HPDE6-E6E7 (cell line): ENCODE data around the gene EHBP1L1.

Experiments used
- DNase-seq: peaks from one replicate; pipeline ENCODE4 v3.0.0; 2011; ENCODE audit warnings: missing footprints; ENCODE audit errors: extremely low spot score

Gene EHBP1L1

DNA sequence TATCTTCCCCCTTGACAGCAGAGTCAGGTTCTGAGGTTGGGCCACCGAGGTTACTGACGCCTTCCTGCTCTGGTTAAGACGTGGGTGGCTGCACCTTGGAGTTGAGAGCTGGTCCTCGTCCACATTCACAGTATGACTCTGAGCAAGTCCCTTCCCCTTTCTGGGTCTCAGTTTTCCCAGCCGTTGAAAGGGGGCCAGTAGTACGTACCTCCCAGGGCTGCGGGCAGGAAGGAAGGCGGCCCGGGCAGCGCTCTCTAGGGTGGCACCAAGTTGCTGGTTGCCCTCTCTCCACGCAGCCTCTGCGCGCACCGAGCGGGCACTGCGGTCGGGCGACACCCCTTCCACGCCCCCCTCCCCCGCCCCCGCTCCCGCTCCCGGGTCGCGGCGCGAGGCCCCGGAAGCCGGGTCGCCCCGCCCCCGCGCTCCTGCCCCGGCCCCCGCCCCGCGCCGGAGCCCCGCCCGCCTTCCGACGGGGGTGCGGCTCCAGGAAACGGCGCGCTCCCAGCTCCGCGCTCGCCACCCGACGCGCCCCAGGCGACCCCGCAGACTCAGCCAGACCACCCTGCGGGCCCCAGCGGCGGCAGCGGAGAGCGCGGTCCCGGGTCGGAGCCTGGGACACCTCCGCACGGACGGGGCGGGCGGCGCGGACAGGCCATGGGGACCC, at the start of gene EHBP1L1:
EHBP1L1 (plus strand) TSS at position 486 of the 664 bp plus-strand sequence. CDS start 250 bp downstream, outside the sequence.
- DNase-seq: no peak

DNA sequence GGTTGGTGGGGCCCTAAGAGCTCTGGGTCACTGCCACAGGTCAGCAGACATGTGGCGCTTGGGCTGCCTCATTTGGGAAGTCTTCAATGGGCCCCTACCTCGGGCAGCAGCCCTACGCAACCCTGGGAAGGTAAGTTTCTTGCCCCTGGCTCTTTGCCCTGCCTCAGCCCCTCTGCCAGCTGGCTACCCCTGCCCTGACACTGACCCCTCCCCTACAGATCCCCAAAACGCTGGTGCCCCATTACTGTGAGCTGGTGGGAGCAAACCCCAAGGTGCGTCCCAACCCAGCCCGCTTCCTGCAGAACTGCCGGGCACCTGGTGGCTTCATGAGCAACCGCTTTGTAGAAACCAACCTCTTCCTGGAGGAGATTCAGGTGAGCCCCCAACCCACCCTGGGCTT, 49.1 kb upstream of the EHBP1L1 start:
- no peak for DNase-seq

DNA sequence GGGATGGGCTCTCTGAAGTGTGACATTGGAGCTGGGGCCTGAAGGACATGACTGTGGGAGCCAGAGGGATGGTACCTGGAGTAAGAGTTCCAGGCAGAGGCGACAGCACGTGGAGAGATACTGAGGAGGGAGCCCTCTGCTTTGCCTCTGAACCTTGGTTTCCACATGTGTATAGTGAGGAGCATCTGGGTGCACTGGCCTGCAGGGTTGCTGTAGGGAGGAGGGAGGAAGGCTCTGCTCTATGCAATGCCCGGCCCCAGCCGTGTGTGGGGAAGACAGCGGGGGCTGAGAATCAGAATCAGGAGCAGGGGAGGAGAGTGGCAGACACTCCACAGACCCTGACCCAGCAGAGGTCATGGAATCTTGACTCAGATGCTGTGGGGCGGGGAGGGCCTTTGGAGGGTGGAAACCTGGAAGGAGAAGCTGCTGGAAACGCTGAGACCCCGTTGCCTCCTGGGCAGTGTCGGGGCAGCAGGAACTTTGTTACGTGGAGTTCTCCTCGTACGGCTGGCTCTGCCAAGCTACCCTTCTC, 47.0 kb upstream of the EHBP1L1 start:
- DNase-seq: no peak

DNA sequence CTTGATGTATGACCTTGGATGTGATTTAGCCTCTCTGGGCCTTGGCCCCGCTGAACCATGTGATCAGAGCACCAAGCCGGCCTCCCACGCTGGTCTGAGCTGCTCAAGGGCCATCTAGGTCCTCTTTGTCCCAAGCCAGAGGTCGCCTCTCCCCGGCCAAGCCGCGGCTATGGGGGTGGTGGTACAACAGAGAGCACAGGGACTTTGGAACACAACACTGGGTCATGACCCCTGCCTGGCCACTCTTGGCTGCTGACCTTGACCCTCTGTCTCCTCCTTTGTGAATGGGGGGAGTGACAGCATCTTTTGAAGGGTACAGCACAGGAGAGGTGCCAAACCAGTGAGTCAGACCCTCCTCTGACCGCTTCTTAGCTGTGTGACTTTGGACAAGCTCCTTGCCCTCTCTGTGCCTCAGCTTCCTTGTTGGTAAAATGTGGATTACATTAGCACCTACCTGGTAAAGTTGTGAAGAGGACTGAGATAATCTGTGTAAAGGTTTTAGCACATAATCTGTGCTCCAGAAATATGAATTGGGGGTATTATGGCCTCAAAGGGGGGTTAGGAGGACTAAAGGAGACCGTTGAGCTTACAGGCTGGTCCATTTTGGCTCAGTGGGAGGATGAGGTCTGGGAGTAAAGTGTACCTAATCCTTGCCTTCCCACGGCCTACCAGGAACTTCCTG, 46.2 kb upstream of the EHBP1L1 start:
- no peak for DNase-seq

DNA sequence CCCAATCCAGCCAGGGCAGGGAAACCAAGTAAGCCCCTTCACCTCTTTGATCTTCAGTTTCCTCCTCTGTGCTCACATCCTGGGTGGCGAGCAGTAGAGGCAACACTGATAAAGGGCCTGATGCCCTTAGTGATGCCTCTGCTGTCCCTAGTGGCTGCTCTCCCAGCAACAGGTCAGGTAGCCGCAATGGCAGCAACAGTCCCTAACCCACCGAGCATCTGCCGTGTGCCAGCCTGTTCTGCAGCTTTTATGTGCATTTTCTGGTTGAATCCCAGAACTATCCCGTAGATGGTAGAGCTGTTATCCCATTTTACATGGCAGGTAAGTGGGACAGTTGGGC, 45.7 kb upstream of the EHBP1L1 start:
- no peak for DNase-seq

DNA sequence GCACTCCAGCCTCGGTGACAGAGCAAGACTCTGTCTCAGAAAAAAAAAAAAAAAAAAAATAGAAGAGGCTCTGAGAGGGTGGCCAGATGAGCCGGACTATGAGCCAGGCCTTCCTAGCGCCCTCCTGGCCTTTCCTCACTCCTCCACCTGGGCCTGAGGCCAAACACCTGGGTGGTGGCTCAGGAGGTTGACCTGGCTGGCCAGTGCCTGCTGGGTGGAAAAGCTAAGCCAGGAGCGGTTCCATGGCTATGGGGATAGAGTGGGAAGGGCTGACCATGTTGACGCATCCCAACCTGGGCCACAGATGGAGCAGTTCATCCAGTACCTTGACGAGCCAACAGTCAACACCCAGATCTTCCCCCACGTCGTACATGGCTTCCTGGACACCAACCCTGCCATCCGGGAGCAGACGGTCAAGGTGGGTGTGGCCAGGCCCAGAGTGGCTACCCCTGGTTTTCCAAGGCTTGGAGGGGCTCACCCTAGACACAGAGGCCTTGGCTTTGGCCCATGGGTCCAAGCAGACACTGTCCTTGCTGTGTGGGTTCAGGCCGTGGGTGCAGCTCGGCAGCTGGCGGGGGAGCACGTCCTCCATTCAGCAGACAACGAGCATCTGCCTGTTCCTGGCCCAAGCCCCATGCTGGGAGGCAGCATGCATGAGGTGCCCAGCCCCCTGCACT, 43.3 kb upstream of the EHBP1L1 start:
- DNase-seq: no peak

DNA sequence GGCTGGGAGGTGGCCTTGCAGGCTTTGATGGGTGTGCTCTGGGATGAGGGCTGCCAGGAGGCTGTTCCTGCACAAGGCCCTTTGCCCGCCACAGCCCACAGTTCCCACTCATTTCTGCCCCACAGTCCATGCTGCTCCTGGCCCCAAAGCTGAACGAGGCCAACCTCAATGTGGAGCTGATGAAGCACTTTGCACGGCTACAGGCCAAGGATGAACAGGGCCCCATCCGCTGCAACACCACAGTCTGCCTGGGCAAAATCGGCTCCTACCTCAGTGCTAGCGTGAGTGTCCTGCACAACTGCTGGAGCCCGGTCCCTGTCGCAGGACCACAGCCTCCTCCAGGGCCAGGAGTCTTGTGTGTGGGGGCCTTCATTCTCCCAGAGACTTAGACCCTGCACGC, 40.8 kb upstream of the EHBP1L1 start:
- no peak for DNase-seq

DNA sequence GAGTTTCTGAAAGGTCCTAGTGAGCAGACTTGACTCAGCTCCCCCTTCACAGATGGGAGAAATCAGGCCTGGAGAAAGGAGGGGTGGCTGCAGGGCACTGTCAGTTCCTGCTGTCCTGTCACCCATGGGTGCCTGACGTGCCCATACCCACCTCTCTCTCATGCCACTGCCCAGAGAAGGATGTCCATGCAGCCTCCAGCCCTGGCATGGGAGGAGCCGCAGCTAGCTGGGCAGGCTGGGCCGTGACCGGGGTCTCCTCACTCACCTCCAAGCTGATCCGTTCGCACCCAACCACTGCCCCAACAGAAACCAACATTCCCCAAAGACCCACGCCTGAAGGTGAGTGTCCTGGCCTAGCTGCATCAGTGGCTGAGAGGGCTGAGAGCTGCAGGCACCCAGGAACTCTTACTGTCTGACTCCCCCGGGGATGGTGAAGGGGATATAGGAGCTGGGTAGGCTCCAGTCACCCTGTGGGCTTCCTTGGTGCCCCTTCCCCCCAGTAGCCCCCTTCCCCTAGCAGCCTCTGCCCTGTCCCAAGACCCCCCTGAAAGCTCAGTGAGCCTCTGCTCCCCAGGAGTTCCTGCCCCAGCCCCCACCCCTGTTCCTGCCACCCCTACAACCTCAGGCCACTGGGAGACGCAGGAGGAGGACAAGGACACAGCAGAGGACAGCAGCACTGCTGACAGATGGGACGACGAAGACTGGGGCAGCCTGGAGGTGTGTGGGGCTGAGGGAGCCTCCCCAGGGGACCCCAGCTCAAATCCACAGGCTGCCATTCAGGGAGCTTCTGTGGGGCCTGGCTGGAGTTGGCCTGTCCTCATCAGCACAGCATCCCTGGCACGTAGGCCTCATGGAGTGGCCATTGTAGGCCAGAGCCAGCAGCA, 39.2 kb upstream of the EHBP1L1 start:
- DNase-seq: no peak

DNA sequence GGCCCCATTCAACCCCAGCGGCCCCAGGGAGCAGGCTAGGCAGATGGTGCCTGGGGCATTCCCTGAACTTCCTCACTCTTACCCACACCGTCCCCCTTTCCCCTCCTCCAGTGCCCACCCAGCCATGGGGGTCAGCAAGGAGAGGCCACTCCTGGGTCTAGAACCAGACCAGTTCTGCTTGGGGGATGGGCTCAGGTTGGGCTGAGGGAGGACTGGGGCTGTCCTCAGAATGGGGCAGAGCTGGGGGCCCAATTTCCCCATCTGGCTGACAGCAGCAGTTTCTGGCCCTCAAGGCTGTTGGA, 38.6 kb upstream of the EHBP1L1 start:
- DNase-seq: no peak

DNA sequence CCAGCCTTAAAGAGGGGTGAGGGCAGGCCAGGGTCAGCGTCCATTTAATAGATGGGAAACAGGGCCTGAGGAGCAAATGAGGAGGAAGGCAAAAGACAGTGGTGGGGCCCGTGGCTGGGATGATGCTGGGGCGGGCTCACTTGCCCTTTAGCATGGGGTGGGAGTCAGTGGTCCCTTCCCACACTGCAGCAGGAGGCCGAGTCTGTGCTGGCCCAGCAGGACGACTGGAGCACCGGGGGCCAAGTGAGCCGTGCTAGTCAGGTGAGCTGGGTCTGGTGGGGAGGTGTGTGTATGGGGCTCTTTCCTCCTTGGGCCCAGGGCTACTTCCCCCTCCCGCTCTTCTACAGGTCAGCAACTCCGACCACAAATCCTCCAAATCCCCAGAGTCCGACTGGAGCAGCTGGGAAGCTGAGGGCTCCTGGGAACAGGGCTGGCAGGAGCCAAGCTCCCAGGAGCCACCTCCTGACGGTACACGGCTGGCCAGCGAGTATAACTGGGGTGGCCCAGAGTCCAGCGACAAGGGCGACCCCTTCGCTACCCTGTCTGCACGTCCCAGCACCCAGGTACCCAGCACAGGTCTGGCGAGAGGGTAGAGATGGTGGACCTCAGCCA, 38.1 kb upstream of the EHBP1L1 start:
- no peak for DNase-seq

DNA sequence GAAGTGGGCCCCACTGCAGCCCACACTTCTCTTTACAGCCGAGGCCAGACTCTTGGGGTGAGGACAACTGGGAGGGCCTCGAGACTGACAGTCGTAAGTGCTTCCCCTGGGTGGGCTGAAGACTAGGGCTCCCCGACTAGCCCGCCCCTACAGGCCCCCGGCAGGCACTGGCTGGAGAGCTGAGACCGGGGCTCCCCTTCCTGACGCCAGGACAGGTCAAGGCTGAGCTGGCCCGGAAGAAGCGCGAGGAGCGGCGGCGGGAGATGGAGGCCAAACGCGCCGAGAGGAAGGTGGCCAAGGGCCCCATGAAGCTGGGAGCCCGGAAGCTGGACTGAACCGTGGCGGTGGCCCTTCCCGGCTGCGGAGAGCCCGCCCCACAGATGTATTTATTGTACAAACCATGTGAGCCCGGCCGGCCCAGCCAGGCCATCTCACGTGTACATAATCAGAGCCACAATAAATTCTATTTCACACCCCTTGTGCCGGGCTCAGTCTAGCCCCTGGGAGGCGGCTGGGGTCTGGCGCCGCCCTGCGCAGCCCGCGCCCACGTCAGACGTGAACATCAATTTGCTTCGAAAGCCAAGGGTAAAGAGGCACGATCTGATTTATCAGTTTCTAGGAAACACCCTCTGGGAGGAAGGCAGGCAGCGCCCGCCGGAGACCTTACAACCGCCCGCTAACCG, 37.5 kb upstream of the EHBP1L1 start:
- no peak for DNase-seq

DNA sequence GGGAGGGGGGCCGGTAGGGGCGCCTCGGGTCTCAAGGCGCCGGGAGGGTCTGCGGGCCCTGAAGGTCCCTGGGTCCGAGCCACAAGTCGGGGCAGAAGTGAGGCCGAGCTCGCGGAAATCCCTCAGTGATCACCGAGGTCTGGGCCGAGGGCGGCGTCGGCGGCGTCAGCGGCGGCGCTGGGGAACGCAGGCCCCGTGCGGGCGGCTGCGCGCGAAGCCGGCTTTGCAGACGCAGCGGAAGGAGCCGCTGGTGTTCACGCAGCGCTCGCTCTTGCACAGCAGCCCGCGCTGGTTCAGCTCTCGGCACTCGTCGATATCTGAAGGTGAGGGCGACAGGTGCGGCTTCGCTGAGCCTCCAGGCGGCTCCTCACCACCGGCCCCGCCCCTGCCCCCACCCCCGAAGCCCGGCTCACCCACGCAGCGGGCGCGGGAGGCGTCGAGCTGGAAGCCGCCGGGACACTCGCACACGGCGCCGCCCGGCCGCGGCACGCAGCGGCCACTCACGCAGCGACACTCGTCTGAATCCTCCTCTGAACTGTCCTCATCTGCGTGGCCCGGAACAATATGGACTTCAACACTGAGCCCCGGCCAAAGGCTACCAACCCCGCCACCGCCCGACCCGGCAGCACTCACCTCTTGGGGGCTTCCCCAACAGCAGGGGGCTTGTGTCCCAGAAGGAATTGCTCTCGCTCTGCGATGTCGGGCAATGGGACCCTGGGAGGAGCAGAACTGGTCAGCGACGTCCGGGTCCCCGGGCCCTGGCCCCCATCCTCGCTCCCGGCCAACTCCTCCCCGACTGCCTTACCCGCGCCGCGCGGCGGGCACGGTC, 36.7 kb upstream of the EHBP1L1 start:
- DNase-seq: no peak

DNA sequence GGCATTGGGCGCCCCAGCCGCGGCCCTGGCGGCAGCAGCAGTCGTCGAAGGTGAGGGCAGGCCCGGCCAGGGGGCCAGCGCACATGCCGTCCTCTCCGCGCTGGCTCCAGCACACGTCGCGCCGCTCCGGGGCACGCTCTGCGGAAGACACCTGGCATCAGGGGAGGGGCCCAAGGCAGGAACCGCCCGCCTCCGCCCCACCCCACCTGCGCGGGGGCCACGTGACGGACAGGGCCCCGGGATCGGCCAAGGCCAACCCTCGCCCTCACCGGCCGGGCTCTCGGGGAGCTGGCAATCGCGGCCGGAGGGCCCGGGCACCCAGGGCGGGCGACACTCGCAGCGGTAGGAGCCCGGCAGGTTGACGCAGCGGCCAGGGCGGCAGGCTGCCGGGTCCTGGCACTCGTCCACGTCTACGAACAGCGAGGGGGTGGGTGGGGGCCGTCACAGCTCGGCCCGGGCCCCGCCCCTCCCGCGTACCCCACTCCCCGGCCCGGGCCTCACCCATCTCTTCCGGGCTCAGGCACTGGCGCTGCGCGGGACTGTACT, 36.0 kb upstream of the EHBP1L1 start:
- DNase-seq: peak; percentile 82

DNA sequence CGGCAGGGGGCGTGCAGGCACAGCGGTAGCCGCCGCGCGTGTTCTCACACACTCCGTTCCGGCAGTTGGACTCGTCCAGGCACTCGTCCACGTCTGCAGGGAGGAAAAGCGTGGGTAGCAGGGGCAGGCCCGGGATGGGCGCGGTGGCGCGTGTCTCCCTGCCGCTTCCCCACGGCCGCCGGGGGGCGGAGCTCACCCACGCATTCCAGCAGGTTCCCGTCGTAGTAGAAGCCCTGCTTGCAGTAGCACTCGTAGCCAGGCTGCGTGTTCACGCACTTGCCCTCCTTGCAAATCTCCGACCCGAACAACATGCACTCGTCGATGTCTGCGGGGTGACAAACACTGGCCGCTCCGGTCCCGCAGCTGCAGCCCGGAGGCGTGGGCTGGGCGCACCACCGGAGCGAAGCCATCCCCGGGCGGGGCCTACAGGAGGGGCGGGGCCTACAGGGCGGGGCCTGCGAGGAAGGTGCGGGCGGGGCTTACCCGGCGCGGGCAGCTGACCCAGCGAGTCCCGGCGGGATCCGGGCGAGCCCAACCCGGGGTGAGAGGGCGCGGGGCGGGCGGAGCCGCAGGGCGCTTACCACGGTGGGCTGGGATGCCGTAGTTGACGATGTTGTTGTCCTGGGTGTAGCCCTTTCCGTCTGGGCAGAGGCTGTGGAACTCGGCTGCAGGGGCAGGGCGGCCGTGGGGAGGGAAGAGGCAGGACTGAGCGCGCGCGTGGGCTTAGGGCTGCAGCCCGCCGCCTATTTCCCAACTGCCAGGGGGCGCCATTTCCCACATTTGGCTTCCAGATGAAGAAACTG, 35.4 kb upstream of the EHBP1L1 start:
- DNase-seq: peak; percentile 88

DNA sequence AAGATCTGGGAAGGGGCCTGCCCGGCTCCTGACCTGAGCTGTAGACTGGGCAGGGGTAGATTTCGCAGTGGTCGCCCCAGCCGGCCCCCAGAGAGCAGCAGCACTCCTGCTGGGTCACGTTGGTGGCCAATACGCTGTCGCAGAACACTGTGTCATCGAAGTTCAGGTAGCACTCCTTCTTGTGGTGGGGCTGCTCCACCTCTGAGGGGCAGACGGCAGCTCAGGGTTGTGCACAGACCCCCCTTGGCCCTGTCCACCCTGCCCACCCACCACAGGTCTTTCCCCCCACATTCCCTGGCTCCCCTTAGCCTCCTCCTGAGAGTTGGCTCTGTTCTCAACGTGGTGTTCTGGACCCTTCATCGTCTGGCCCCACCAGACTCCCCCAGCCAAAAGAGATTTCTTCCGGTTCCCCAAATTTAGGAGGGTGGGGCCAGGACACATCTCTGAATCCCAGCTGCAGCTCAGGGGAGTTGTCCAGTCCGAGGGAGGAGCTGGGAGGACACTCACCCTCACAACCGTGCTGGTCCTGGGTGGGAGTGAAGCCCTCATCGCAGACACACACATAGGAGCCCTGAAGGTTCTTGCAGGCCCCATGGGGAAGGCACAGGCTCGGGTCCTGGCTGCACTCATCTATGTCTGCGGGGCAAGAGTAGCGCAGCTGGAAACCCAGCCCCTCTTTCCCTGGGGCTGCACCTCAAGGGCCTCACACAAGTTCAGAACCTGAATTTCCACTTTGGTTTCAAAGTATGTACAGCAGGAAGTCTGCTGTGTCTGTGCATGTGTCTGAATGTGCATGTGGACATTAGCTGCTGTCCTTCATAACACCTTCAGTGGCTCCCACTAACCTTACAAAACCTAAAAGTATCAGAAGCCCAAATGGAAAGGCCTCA, 34.5 kb upstream of the EHBP1L1 start:
- DNase-seq: peak; percentile 69

DNA sequence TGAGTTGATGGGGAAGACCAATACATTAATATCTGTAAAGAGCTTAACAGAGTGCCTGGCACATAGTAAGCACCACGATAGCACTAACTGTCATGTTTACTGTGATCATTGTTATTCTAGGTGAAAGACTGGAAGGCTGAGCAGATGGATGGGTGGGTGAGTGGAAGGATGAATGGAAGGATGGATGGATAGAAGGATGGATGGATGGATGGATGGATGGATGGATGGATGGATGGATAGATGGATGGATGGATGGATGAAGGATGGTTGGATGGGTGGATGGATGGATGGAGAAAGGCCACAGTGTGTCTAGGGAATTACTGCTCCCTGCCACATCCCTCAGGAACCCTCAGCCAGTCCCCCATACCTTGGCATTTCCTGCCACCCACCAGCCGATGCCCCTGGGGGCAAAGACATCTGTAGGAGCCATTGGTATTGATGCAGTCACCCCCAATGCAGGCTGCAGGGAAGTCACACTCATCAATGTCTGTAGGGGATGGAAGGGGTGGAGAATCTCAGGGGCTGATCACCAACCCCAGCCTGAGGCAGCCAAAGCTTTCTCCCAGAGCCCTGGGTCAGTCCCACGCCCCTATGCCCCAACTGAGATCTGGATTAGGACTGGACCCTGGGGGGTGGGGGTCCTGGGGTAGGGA, 33.0 kb upstream of the EHBP1L1 start:
- DNase-seq: no peak

DNA sequence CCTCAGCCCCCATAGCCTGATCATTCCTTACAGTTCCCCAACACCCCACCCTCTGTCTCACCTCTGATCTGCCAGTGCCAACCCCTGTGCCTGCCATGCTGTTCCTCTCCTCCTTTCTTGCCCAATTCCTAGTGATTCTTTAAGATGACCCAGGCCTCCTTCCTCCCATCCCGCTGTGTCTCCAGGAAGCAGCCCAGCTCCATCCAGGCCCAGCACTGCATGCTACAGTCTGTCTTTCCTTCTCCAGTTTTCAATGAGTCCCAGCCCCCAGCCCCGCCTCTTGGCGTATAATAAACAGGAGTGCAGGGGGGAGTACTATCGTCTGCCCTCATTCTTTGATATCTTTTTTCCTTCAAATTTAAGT, 30.0 kb upstream of the EHBP1L1 start:
- no peak for DNase-seq
